ENCODE data around the gene CDKAL1.
"Not testable (repeated sequence)": the region's sequence is repeated elsewhere in the genome, so short reads cannot be mapped to it uniquely, and the experiment has no call there.

Gene CDKAL1

GRCh38 chr6:21045135-21045700 is 511.0 kb downstream of the CDKAL1 start:
- DNase-seq: no peak

- no peak for DNase-seq
These were observed 512.0 kb downstream of the CDKAL1 start for GRCh38 chr6:21046276-21046675.

DNA sequence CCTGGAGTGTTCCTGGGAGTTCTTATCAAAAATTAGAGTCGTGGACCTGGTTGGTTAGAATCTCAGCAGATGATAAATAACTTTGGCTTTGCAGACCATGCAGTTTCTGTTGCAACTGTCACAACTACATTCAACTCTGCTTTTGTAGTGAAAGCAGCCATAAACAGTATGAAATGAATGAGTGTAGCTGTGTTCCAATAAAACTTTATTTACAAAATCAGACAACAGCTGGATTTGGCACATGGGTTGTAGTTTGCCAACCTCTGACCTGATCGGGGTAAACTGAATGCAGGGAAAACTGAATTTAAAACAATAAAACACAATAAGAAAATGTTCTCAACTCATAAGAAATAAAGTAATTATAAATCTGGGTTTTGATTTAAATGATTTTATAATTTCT is 513.8 kb downstream of the CDKAL1 start:
- no peak for DNase-seq

DNA sequence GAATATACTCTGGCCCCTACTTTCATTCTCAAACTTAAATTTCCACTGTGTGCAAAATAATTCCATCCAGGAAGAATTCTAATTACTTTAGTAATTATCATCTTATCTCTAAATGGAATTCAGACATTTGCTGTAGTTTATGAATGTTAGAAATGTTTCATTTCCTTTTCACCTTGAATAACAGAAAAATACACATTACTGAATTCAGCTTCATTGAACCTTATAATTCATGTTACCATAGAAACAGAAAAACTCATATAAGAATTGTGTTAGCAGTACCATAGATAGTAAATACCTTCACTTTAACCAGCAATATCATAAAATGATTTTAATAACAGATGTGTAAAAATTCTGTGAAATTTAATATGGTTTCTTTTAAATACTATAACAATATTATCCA is 514.9 kb downstream of the CDKAL1 start:
- DNase-seq: no peak

DNA sequence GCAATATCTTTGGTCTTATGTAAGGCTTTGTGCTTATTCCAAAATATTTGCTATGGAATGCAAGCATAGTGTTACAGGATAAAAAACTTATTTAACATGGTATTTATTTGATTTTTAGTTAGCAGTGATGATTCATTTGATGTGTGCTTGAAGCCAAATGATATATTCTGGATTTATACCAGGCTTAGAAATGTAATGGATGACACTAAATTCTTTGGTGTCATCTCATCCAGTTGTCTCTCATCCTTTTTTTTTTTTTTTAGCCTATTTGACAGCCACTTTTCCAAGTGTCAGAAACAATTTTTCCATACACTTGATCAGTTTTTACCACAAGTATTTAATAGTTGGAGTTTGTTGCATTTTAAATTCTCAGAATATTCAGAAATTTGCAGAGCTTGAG is 515.3 kb downstream of the CDKAL1 start:
- DNase-seq: no peak

DNA sequence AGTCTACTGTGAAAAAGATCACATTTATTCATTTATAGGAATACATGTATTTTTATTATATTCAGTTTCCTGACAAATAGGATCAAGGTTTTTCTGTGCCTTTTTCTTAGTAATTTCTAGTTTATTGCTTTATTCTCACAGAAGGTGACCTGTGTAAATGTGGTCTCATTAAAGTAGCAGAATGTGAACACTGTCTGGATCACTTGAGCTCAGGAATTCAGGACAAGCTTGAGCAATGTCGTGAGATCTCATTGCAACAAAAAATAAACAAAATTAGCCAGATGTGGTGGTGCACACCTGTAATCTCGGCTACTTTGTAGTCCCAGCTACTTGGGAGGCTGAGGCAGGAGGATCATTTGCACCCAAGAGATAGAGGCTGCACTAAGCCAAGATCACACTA is 516.7 kb downstream of the CDKAL1 start:
- DNase-seq: no peak

- DNase-seq: no peak
These were observed 517.5 kb downstream of the CDKAL1 start for GRCh38 chr6:21051777-21052176.

- no peak for DNase-seq
These were observed 519.4 kb downstream of the CDKAL1 start for GRCh38 chr6:21053612-21054011.

GRCh38 chr6:21055480-21055879 is 521.2 kb downstream of the CDKAL1 start:
- DNase-seq: not testable (repeated sequence)

GRCh38 chr6:21061892-21062291 is 527.6 kb downstream of the CDKAL1 start:
- DNase-seq: no peak

DNA sequence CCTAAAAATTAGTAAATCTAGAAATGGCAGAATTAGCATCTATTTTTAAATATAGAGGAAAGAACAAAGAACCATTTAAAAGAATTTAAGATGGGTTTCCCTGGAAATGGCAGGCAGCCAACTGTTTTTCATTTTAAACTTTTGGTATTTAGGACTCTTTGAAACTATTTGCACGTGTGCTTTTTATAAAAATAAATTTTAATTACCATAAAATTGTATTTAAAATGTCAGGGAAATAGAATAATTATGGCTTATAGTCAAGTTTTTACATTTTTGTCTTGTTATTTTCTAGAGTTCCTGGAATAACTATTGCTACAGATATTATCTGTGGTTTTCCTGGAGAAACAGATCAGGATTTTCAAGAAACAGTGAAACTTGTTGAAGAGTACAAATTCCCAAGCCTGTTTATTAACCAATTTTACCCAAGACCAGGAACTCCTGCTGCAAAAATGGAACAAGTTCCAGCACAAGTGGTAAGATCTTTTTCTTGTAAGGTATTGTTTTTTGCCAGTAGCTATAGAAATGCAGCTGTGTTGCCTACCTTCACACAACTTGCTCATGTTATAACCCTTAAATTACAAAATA is 530.6 kb downstream of the CDKAL1 start:
- DNase-seq: no peak

DNA sequence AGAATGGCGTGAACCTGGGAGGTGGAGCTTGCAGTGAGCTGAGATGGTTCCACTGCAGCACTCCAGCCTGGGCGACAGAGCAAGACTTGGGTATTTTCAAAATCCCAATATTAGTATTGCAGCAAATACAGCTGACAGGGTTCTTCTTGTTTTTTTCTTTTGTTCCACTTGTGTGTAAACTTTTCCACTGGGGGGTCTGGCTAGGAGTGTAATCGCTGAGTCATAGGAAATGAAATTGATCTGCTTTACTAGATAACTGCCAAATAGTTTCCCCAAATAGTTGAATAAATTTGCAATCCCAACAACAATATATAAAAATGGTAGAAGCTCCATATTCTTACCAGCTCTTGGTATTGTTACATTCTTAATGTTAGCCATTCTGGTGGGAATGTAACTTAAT is 533.3 kb downstream of the CDKAL1 start:
- no peak for DNase-seq

DNA sequence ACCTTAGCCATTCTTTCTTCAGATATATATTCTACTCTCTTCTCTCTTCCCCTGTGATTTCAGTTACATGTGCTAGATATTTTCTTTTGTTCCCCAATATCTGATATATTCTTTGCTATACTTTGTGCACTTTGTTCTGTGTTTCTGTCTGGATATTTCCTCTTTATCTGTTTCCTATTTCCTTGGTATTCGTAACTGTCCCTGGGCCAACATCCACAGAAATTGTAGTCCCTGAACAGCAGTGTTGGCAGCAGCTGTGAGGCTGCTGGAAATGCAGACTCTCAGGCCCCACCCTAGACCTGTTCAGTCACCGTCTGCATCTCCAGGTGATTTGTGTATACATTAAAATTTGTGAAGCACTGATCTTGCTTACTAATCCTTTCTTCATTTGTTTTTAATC is 536.4 kb downstream of the CDKAL1 start:
- no peak for DNase-seq

- DNase-seq: no peak
These were observed 537.7 kb downstream of the CDKAL1 start for GRCh38 chr6:21071780-21072468.

DNA sequence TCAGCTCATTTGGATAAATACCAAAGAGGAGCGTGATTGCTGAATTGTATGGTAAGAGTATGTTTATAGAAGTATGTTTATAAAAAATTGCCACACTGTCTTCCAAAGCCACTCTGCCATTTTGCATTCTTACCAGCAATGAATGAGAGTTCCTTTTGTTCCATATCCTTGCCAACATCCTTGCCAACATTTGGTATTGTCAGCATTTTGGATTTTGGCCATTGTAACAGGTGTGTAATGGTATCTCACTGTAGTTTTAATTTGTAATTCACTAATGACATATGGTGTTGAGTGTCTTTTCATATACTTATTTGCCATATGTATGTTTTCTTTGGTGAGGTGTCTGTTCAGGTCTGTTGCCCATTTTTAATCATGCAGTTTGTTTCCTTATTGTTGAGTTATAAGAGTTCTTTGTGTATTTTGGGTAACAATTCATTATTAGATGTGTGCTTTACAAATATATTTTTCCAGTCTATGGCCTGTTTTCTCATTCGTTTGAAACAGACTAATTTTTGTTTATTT is 539.1 kb downstream of the CDKAL1 start:
- DNase-seq: peak in 1 of 2 experiments; percentile 8

DNA sequence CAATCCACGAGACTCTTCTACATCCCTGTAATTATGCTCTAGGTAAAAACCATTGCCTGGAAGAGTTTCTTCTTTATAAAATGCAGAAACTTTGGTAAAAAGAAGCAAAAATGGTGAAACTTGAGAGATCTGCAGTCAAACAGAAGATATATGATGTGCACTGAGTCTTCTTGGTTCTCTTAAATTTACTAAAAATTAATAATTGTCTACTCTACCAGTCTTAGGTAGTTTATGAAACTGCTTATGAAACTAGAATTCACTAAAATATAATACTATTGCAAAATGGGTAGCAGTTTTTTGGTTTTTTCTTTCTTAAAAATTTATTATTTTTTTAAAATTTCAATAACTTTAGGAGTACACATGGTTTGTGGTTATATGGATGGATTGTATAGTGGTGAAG is 540.2 kb downstream of the CDKAL1 start:
- DNase-seq: no peak

GRCh38 chr6:21075986-21076385 is 541.7 kb downstream of the CDKAL1 start:
- no peak for DNase-seq

GRCh38 chr6:21078497-21078896 is 544.2 kb downstream of the CDKAL1 start:
- no peak for DNase-seq

GRCh38 chr6:21079468-21080048 is 545.3 kb downstream of the CDKAL1 start:
- DNase-seq: no peak

DNA sequence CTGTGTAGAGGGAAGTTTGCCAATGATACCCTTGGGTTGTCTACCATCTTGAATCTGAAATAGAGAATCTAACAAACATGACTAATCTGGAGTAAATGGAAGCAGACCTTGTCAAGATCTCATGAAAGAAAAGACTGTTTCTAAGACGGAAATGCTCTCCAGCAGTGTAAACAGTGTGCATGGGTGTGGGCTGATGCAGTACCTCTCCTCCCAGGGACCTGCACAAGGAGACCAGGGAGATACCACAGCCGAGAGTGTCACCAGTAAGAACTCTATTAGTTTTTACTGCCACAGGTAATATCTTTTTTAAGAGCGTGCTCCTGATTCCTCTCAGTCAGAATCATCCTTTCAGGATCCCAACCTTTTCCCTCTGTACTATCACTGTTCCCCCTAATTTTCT is 546.0 kb downstream of the CDKAL1 start:
- no peak for DNase-seq

DNA sequence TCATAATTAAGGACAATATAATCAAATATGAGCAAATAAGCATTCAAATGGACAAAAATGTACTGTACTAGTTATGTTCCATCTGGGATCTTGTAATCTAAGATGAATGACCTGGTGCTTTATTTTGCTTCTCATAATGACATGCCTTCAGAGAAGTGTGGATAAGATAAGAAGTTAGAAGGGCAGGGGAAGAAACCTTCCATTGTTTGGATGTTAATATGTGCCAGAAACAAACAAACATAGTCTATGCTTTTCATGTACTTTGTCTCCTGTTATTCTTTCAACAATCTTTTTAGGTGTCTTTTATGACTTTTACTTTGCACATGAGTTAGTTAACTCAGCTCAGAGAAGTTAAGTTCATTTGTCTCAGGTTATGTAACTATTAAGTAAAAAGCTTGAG is 547.8 kb downstream of the CDKAL1 start:
- DNase-seq: no peak

GRCh38 chr6:21083708-21084107 is 549.5 kb downstream of the CDKAL1 start:
- no peak for DNase-seq

DNA sequence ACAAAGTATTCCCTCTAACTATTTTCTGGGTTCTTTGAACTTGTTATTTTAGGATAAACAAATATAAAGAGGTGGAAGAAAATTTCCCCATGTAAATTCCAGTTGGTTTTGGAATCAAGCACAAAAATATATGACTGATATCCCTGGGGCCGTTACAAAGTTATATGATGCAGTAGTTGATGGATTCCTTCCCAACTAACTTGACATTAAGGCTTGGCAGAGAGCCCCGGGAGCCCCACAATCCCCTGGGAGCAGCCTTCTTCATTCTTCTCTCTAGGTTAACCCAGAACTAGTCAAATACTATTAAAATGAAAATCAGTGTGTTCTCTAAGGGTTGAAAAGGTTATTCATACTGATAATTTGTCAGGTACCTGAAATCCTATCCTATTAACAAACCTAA is 550.4 kb downstream of the CDKAL1 start:
- no peak for DNase-seq

GRCh38 chr6:21085211-21085610 is 551.0 kb downstream of the CDKAL1 start:
- DNase-seq: no peak
